GM18951 (cell line): ENCODE measurements around the gene GSG1L.
"Not testable (repeated sequence)": the region's sequence is repeated elsewhere in the genome, so short reads cannot be mapped to it uniquely, and the experiment has no call there.

Experiments used
- POLR2A ChIP-seq: IDR thresholded peaks from 4 replicates; pipeline ENCODE4 v1.6.1; 2011; ENCODE audit warnings: mild to moderate bottlenecking; ENCODE audit not compliant: insufficient read length, insufficient read depth; ENCODE audit errors: extremely low read depth
- in situ Hi-C: fragments of 300-500 bp; cut with MboI; formaldehyde crosslinking; loops from one replicate; pipeline ENCODE4 v1.12.0; 2022; ENCODE audit warnings: low sequenced_read_pairs, mixed read lengths, inconsistent platforms; ENCODE audit not compliant: unreplicated experiment

Gene GSG1L

DNA sequence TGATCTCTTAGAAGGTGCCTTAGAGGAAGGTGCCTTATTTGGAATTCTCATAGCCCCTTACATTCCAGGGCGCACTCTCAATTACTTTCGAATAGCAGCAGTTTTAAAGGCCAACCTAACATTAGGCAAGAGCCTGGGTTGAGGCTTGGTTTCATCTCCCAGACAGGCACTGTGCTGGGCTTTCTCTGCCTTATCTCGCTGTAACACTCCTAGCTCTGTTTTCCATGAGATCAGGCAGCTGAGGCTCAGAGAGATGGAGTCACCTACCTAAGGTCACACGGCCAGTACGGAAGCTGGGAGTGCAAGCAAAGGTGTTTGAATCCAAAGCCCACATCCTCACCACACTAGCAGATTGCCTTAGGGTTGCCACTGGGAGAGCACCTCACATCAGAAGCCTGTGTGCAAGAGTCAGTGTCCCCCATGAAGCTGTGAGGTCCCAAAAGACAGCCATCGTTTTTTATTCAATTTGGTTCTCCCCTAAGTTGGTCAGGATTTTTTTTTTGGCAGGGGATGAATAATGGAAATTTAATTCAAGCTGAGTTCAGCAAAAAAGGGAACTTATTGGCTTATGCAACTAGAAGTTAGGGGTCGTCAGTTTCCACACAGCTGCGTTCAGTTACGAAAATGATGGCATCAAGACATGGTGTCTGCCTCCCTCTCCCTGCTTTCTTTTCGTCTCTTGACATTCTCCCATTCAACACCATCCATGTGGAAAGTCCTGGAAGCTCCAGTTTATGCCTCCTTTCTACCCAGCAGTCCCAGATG is 307.1 kb downstream of the GSG1L start:
- in situ Hi-C loops, result no loop called here
- TF ChIP-seq POLR2A, result no peak

DNA sequence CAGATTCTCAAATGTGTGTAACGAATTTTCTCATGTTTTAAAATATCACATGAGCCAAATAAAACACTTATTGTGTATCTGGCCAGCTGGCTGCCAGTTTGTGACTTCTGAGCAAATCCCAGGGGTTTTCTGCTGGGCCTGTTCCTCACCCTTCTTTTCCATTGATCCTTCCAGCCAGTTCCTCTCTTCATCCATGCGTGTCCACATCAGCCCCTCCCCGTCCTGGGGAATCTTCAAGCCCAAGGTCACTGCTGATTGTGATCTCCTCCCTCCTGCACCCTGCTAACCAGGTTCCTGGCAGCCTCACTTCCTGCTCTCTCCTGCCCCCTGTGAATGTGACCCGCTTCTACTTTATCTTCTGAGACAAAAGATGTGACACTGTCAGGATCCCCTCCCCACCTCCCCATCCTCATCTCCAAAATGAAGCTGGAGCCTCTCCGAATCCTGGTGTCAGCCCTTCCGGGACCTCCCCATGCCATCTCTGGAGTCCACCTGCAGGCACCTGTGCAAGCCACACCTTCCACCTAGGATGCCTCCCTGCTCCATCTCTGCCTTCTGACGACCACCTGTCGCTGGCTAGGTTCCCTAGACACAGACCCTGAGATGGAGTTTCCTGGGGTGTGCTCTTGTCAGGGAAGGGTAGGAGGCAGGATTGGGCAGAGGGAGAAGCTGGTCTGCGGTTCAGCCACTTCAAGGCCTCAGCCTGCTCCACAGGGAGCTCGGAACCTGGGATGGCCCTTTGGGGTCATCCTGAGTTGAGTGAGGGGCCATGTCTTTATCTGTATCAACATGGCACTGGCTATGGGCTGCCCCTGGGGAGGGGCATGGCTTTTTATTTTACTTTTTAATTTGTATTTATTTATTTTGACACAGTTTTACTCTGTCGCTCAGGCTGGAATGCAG is 308.5 kb downstream of the GSG1L start:
- in situ Hi-C loops, result no loop called here
- no peak for TF ChIP-seq POLR2A

DNA sequence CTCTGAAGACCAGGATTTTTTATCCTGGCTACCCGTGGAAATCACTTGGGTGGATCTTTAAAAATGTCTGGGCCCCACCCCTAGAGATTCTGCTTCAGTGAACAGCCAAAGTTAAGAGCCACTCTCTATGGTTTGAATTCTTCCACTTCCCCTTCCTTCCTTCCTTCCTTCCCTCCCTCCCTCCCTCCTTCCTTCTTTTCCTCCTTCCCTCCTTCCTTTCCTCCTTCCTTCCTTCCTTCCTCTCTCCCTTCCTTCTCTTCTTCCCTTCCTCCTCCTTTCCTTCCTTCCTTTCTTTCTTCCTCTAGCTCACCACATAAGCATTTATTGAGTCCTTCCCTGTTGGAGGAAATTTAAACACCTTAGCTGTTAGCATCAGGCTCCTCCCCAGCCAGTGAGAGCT is 310.0 kb downstream of the GSG1L start:
- TF ChIP-seq POLR2A, result no peak
- in situ Hi-C loops, result no loop called here

DNA sequence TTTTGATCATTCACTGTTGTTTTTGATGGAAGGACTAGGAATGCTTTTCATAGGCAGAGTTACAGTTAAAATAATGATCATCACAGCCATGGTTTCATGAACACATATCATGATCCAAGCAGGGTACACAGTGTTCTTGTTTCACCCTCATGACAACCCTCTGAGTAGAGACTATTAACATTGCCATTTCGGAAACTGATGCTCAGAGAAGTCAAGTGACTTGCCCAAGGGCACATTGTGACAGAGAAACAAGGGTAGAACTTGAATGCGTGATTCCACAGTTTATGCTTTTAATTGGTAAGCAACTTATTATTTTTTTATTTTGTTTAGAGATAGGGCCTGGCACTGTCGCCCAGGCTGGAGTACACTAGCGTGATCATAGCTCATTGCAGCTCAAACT is 311.3 kb downstream of the GSG1L start:
- TF ChIP-seq POLR2A, result no peak
- in situ Hi-C loops, result no loop called here

DNA sequence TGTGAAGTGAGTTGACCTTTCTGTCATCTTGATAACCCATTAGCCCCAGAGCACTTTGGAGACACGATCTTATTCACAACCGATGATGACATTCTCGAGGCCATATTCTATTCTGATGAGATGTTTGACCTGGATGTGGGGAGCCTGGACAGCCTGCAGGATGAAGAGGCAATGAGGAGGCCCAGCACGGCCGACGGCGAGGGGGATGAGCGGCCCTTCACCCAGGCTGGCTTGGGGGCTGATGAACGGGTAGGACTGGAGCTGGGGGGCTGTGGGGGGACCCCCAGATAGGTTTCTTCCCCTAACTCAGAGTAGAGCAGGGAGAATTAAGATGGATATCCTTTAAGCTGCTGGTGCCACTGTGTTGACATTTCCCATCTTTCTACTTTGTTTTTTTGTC is 311.8 kb downstream of the GSG1L start:
- in situ Hi-C loops, result no loop called here
- TF ChIP-seq POLR2A, result no peak

DNA sequence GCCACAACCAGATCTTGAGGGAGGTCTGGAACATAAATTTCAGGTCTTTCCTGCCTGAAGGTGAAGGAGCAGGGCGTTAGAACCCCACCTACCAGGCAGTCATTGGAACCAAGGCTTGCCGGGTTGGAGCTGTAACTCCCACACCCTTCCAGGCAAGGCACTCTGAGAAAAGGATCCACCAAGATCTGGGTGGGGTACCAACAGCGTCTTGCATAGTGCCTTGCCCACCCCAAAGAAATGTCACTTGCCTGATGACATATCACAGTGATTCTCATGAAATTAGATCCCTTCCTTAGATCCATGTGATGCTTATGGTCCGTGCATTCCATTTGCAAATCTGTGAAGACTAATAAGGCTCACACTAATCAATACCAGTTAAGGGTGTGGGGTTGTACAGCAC is 312.3 kb downstream of the GSG1L start:
- no peak for TF ChIP-seq POLR2A
- in situ Hi-C loops, result no loop called here

DNA sequence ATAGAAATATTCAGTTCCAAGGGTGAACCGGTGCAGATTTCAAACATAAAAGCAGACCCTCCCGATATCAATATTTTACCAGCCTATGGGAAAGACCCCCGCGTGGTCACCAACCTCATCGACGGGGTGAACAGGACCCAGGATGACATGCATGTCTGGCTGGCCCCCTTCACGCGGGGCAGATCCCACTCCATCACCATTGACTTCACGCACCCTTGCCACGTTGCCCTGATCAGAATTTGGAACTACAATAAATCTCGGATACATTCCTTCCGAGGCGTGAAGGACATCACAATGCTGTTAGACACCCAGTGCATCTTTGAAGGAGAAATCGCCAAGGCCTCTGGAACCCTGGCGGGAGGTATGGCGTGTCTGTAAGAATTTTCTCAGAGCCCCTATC is 313.6 kb downstream of the GSG1L start:
- in situ Hi-C loops, result no loop called here
- no peak for TF ChIP-seq POLR2A

DNA sequence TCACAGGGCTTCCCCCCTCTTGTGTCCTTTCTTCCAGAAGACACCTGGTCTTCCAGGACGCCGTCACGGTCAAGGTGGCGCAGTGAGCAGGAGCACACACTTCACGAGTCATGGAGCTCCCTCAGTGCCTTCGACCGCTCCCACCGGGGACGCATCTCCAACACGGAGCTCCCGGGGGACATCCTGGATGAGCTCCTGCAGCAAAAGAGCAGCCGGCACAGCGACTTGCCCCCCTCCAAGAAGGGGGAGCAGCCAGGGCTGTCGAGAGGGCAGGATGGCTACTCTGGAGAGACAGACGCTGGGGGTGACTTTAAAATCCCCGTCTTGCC is 314.0 kb downstream of the GSG1L start:
- in situ Hi-C loops, result no loop called here
- no peak for TF ChIP-seq POLR2A

DNA sequence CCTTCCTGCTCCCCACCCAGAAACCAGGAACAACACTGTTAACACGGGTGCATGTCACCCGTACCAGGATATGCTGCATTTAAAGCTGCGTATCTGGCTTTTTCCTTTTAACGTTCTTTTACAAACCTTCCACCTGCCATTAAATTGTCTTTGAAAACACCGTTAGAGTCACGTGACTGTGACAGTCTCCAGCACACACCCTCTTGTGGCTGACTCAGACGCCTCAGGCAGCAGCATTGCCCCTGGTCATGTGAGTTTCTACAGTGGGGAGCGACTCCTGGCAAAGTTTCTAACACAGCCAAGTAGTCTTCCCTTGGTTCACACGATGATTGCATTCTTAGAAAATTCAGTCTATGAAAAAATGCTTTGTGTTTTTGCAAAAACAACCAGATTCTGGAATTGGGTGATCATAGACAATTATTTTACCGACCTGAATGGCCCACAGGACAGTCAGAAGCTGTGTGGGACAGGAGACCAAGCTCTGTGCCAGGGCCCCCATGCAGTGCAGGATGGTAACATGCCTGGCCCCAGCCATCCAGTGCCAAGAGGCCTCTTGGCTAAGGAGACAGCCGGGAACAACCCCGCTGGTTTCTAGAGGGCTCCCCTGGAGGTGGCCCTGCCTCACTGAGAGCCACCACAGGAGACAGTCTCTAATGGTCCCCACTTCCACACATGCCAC is 314.5 kb downstream of the GSG1L start:
- in situ Hi-C loops, result no loop called here
- TF ChIP-seq POLR2A, result no peak

DNA sequence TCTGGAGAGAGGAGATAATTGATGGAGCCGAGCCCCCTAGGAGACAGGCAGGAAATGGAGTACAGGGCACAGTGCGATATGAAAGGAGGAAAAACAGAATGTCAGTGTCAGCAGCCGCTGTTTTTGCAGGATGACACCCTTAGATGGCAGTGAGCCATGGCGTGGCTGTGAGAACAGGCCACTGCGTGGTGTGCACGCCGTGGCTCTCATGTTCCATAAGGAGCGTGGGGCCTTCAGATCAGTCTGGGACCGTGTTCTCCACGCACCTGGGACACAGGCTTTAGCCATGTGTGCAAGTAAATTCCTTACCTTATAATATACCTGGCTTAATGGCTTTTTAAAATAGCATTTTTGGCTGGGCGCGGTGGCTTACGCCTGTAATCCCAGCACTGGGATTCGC is 315.6 kb downstream of the GSG1L start:
- no peak for TF ChIP-seq POLR2A
- in situ Hi-C loops, result no loop called here

DNA sequence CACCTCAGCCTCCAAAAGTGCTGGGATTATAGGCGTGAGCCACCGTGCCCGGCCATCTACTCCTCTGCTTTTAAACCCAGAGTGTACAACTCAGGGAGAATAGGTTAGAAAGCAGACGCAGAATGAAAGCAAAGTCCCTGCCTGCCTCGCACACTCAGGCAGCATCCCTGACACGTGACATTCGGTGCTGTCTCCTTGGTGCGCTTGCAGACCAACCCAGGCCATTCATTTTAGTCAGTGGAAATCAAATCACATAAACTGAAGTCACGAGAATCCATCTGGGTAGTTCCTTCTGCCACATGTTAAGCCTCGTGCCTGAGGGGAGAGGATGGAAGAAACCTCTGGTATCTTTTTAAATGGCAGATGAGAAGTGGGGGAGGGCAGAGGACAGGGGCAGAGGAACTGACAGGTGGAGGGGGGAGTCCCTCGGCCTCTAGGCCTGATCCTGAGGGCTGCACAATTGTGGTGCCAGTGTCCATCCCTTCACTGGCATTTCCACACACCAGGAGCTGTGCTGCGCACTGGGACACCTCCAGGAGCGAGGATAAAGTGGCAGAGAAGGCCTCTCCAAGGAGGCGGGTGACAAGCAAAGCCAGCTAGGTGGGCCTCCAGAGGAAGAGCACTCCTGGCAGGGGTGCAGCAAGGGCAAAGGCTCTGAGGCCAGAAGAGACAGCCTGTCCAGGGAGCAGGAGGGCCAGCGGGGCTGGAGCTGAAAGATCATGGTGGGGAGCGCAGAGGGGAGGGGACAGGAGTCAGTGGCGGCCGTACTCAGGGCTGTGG is 317.2 kb downstream of the GSG1L start:
- no peak for TF ChIP-seq POLR2A
- in situ Hi-C loops, result no loop called here

DNA sequence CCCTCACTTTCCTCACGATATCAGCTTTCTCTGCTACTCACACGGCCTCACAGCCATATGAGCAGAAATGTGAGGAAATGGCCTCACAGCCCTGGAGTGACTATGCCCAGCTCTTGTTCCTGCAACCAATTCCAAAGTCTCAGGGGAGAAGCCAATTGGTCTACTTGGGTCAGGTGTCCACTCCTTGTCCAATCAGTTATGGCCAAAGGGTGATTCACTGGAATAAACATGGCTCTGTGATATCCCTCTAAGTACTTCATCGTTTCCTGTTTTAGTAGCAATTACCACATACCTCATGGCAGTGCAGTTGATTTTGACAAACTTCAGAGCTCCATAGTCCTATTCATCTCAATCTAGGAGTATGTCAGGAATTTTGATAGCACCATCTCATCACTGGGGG is 318.2 kb downstream of the GSG1L start:
- TF ChIP-seq POLR2A, result no peak
- in situ Hi-C loops, result no loop called here

DNA sequence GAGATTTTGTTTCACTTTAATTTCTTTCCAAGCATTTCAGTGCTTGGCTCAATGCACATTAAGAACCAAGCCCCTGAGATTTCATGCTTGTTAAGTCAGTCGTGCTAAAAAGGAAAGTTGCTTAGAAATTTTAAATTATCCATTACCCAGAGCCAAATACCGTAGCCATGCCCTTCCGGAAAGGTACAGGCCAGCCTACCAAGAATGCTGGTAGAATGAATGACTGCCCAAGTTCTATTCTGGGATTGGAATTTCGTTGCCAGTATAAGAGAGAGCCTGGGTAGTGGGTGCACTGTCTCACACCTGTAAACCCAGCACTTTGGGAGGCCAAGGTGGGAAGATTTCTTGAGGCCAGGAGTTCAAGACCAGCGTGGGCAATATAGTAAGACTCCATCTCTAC is 319.6 kb downstream of the GSG1L start:
- in situ Hi-C loops, result no loop called here
- TF ChIP-seq POLR2A, result no peak

DNA sequence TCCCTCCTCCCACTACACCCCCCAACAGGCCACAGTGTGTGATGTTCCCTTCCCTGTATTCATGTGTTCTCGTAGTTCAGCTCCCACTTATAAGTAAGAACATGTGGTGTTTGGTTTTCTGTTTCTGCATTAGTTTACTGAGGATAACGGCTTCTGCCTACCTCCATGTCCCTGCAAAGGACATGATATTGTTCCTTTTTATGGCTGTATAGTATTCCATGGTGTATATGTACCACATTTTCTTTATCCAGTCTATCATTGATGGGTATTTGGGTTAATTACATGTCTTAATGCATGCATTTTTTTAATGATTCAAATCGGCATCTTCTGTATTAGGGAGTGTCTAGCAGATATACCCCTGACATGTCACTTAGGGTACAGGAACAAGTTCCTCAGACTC is 320.5 kb downstream of the GSG1L start:
- in situ Hi-C loops, result not testable (repeated sequence)
